MG63 (cell line): ENCODE measurements around the gene LILRB2. TPM values are rescaled to one million over a fixed set of nuclear protein-coding genes. Genes with fewer than 3 reads are reported as not detected.
"Not testable (repeated sequence)": the region's sequence is repeated elsewhere in the genome, so short reads cannot be mapped to it uniquely, and the experiment has no call there.

Source experiments
- DNase-seq: peaks from one replicate; pipeline ENCODE4 v3.0.0-alpha.2; 2020
- H3K27me3 ChIP-seq: fragments of 250-450 bp; sonication (Bioruptor Pico); 2 replicates; pipeline ENCODE4 v1.5.1; 2020; ENCODE audit warnings: mild to moderate bottlenecking, moderate library complexity
- H3K36me3 ChIP-seq: fragments of 250-450 bp; sonication (Bioruptor Pico); 2 replicates; pipeline ENCODE4 v1.5.1; 2020; ENCODE audit warnings: mild to moderate bottlenecking, moderate library complexity
- H3K4me3 ChIP-seq: fragments of 250-450 bp; sonication (Bioruptor Pico); 2 replicates; pipeline ENCODE4 v1.5.1; 2020; ENCODE audit warnings: mild to moderate bottlenecking, moderate library complexity
- H3K9me3 ChIP-seq: fragments of 250-450 bp; sonication (Bioruptor Pico); 2 replicates; pipeline ENCODE4 v1.5.1; 2020; ENCODE audit warnings: mild to moderate bottlenecking, moderate library complexity
- total RNA-seq: library from RNA; depleted of rRNA; stranded (reverse); fragments of >200 nt; shearing (Covaris generic); gene quantifications from 2 replicates; pipeline ENCODE4 v1.2.3, GENCODE V29; 2014; ENCODE audit warnings: low replicate concordance

Gene LILRB2
- total RNA-seq, 1 experiment from 2014 or later = not detected

DNA sequence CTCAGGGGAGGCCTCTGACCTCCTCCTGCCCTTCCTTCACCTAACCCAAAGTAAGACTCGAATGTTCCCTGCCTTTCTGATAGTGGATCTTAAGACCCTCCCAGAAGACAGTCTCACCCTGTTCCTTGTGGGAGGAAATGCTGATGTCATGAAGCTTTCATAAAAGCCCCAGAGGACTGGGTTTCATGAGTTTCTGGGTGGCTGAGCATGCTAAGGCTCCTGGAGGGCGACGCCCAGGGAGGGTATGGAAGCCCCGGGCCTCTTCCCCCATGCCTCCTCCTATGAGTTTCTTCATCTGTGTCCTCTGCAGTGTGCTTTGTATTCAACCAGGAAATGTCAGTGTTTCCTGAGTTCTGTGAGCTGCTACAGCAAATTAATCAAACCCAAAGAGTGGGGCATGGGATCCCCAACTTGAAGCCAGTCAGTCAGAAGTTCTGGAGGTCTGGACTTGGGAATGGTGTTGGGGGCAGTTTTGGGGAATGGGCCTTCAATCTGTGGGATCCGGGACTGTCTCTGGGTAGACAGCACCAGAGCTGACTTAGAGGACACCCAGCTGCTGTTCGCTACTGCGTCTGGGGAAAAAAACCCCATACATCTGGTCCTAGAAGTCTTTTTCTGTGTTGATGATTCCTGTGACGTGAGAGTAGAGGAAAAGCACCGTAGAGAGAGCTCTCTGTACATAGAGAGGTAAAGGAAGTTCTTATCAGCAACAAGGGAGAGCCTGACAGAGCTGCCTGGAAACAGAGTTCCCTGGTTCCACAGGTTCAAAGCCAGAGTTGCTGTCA is 2.0 kb upstream of the LILRB2 start:
- Histone ChIP-seq H3K36me3 (no peaks in the 10 kb centered on the region), H3K9me3 (no peaks in the 10 kb centered on the region), H3K27me3 (peaks cover 30% of the 10 kb centered on the region), H3K4me3 (no peak overlapping the region)
- DNase-seq = no peak

- peaks cover 30% of the 10 kb centered on the region for H3K27me3 ChIP-seq
- H3K9me3 ChIP-seq, H3K4me3 ChIP-seq, DNase-seq, H3K36me3 ChIP-seq: not testable (repeated sequence)
These were observed 792 bp upstream of the LILRB2 start for GRCh38 chr19:54281729-54282075.

GRCh38 chr19:54280441-54280840 is 469 bp downstream of the LILRB2 start:
- H3K36me3 ChIP-seq, H3K4me3 ChIP-seq, DNase-seq, H3K9me3 ChIP-seq: not testable (repeated sequence)
- H3K27me3 ChIP-seq = peaks cover 37% of the 10 kb centered on the region

DNA sequence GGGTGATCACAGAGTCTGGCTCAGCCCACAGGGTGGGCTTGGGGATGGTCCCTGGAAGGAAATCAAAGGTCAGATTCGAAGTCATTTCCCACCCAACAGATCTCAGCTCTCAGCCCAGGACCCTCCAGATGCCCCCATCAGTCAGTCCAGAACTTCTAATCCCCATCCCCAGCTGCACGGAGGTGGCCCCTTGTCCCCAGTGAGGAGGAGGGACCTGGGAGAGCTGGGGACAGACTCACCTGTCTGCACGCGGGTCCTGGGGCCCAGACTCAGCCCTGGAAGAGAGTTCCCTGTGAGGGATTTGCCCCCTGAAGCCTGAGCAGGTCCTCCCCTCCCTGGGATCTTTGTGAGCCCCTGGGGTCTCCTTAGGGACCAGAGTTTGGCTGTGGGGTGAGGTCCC is 885 bp downstream of the LILRB2 start:
- H3K36me3 ChIP-seq, H3K9me3 ChIP-seq, H3K4me3 ChIP-seq, DNase-seq: not testable (repeated sequence)
- peaks cover 37% of the 10 kb centered on the region for H3K27me3 ChIP-seq

DNA sequence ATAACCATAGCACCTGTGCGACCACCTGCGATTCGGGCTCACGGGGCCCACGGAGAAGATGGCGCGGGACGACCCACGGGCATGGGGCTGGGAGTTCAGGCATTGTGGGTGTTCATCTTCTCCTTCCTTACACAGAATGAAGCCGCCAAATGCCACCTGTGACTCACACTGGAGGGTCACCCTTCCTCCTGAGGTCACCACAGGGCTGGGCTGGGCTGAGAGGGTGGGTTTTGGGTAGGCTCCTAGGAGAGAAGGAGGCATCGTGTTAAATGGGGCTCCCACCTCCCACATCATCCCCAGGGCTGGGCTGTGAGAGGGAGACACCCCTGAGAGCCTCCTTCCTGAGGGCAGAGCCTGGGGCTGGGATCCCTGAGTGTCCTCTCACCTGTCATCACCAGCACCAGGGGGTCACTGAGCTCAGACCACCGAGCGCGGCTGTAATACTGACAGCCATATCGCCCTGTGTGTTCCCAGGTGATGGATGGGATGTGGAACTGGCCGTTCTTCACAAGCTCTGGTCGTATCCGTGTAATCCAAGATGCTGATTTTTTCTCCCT is 1.4 kb downstream of the LILRB2 start:
- Histone ChIP-seq H3K36me3 (no peaks in the 10 kb centered on the region), H3K27me3 (peaks cover 37% of the 10 kb centered on the region), H3K9me3 (no peaks in the 10 kb centered on the region), H3K4me3 (no peak overlapping the region)
- no peak for DNase-seq

DNA sequence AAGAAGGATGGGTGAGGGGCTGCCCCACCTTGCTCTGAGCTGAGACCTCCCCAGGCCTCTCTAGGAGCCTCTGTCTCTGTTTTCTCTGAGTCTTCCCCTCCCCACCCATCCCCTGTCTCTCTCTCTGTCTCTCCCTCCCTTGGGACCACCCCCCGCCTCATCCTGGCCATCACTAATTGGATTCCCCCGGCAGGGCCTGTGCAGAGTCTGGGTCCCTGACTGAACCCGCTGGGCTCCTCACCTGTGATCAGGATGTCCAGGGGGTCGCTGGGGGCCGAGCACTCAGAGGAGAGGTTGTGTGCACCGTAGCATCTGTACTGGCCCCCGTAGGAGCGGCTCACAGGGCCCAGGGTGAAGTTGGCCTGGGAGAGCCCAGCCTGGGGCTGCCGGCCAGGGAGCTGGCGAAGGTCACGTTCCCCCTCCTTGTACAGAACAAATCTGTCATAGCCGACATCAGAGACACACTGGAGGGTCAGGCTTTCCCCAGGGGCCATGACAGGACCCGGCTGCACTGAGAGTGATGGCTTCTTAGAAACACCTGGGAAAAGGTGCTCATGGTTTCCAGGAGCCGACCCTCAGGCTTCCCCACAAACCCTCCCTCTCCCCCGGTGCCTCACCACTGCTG is 2.2 kb downstream of the LILRB2 start:
- H3K9me3 ChIP-seq, DNase-seq, H3K36me3 ChIP-seq, H3K4me3 ChIP-seq: not testable (repeated sequence)
- peaks cover 43% of the 10 kb centered on the region for H3K27me3 ChIP-seq

DNA sequence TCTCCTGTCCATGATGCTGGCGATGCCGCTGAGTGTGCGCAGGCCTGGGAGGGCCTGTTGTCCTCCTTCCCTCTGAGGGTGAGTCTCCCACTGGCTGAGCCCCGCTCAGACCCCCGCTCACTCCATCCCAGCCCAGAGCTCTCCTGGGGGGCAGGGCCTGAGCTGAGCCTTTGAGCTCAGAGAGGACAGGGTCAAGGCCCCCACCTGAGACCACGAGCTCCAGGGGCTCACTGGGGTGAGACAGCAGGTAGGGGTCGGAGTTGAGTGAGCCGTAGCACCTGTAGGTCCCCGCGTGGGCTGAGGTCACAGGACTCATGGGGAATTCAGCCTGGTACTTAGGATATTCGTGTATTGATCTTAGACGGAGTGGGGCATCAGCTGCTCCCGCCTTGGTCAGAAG is 2.9 kb downstream of the LILRB2 start:
- H3K27me3 ChIP-seq = peaks cover 42% of the 10 kb centered on the region
- H3K9me3 ChIP-seq, H3K36me3 ChIP-seq, DNase-seq, H3K4me3 ChIP-seq: not testable (repeated sequence)

GRCh38 chr19:54277111-54277615 is 3.7 kb downstream of the LILRB2 start:
- not testable (repeated sequence) for H3K4me3 ChIP-seq, H3K9me3 ChIP-seq, DNase-seq, H3K36me3 ChIP-seq
- H3K27me3 ChIP-seq = peaks cover 37% of the 10 kb centered on the region

- Histone ChIP-seq H3K27me3 (peaks cover 31% of the 10 kb centered on the region), H3K36me3 (no peaks in the 10 kb centered on the region), H3K9me3 (no peaks in the 10 kb centered on the region), H3K4me3 (no peak overlapping the region)
- no peak for DNase-seq
These were observed 5.0 kb downstream of the LILRB2 start for GRCh38 chr19:54275951-54276350.

DNA sequence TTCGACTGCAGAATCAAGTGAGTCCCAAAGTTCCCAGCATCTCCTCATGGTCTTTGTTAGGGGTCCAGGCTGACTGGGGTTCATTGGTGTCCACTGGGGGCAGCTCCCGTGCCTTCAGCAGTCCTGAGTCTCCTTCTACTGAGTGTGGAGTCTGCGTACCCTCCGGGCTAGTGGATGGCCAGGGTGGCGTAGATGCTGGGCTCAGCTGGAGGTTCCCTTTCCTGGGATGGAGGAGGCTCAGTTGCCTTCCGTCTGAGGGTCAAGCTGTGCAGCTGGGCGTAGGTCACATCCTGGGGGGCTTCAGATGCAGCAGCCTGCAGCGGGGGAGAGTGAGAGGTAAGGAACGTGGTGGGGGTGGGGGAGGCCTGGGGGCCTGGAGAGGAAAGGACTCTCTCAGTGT is 6.4 kb downstream of the LILRB2 start:
- not testable (repeated sequence) for H3K4me3 ChIP-seq, H3K9me3 ChIP-seq, H3K36me3 ChIP-seq, DNase-seq
- peaks cover 33% of the 10 kb centered on the region for H3K27me3 ChIP-seq

DNA sequence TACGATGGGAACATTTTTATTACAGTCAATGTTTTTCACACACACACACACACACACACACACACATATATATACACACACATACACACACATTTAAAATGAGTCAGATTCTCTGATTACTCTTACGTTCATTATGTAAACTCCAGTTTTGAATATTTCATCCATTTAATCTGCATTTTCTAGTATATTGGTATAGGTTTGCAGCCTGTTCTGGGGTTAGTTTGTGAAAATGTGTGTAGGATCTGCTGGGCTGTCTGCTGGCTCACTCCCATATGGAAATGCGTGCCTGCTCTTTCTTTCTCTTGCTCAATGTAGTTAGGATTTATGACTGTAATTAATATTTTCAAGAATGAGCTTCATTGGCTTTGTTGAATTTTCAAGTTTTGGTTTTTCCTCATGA is 7.1 kb downstream of the LILRB2 start:
- H3K36me3 ChIP-seq = no peaks in the 10 kb centered on the region
- no peak overlapping the region for H3K4me3 ChIP-seq
- H3K9me3 ChIP-seq = no peaks in the 10 kb centered on the region
- DNase-seq = no peak
- peaks cover 40% of the 10 kb centered on the region for H3K27me3 ChIP-seq

DNA sequence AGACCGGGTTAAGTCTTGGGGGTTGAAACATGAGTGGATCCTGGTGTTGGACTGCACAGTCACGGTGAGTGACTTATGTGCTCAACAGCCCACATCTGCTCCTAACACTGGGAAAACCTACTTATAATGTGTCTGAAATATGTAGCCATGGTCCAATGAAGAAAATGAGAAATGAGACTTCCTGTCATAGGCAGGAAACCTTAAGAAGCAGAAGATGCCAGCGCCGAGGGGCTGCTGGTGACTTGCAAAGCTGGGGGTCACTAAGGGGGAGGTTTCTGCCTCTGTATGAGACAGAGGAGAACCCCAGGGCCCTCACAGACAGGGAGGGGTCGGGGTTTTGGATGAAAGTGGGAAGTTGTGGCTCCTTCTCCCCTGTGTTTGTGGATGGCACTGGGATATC is 8.7 kb downstream of the LILRB2 start:
- H3K4me3 ChIP-seq, H3K36me3 ChIP-seq, H3K9me3 ChIP-seq, DNase-seq: not testable (repeated sequence)
- H3K27me3 ChIP-seq = peaks cover 47% of the 10 kb centered on the region

- H3K4me3 ChIP-seq, DNase-seq, H3K36me3 ChIP-seq, H3K9me3 ChIP-seq: not testable (repeated sequence)
- peaks cover 46% of the 10 kb centered on the region for H3K27me3 ChIP-seq
These were observed 9.3 kb downstream of the LILRB2 start for GRCh38 chr19:54271587-54271986.

DNA sequence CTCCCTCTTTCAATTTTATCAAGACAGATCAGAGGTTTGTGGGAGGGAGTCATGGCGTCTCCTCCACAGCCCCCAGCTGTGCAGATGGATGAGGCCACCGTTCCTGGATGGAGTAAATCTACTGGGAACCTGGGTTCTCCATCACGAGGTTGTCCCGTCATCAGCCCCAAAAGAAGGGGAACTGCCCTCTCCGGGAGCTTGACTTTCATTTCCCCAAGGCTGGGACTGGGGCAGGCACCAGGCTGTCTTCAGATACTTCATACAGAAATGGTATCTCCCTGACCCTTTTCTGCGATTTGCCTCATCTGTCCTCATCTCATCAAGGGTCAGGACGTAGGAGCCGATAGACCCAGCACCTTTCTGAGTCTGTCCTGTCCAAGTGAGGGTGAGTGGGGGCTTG is 9.8 kb downstream of the LILRB2 start:
- no peak overlapping the region for H3K4me3 ChIP-seq
- peaks cover 44% of the 10 kb centered on the region for H3K27me3 ChIP-seq
- no peak for DNase-seq
- H3K36me3 ChIP-seq = no peaks in the 10 kb centered on the region
- H3K9me3 ChIP-seq = no peaks in the 10 kb centered on the region

- Histone ChIP-seq H3K4me3 (no peak overlapping the region), H3K27me3 (peaks cover 46% of the 10 kb centered on the region), H3K9me3 (no peaks in the 10 kb centered on the region), H3K36me3 (no peaks in the 10 kb centered on the region)
- no peak for DNase-seq
These were observed 12.0 kb downstream of the LILRB2 start for GRCh38 chr19:54268936-54269335.

GRCh38 chr19:54266133-54266532 is 14.8 kb downstream of the LILRB2 start:
- no peaks in the 10 kb centered on the region for H3K36me3 ChIP-seq
- H3K9me3 ChIP-seq = no peaks in the 10 kb centered on the region
- no peak overlapping the region for H3K4me3 ChIP-seq
- H3K27me3 ChIP-seq = peaks cover 45% of the 10 kb centered on the region
- DNase-seq = peak; percentile 55

DNA sequence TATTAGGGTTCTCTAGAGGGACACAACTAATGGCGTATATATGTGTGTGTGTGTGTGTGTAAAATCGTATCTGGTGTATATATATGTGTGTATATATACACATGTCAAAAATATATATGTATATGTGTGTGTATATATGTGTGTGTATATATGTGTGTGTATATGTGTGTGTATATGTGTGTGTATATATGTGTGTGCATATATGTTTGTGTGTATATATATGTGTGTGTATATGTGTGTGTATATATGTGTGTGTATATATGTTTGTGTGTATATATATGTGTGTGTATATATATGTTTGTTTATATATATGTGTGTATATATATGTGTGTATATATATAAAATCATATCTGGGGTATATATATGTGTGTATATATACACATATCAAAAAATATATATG is 18.4 kb downstream of the LILRB2 start:
- Histone ChIP-seq H3K36me3 (no peaks in the 10 kb centered on the region), H3K9me3 (no peaks in the 10 kb centered on the region), H3K4me3 (no peak overlapping the region), H3K27me3 (peaks cover 43% of the 10 kb centered on the region)
- no peak for DNase-seq

- Histone ChIP-seq H3K4me3 (no peak overlapping the region), H3K36me3 (no peaks in the 10 kb centered on the region), H3K9me3 (no peaks in the 10 kb centered on the region), H3K27me3 (peaks cover 47% of the 10 kb centered on the region)
- no peak for DNase-seq
These were observed 18.8 kb downstream of the LILRB2 start for GRCh38 chr19:54262066-54262465.
